ENCODE results near the gene RAB28.

The RAB28 gene

GRCh38 chr4:13454786-13455185, 29.4 kb downstream of the RAB28 start:
- DNase-seq (ENCODE audit: low read depth), result no peak
- TF ChIP-seq CTCF (IDR thresholded peaks at IDR 0.05; ENCODE audit: low read length, missing control alignments), result no peak
- no peak overlapping the region for H3K4me3 ChIP-seq (replicated peaks; ENCODE audit: low read depth, low read length)

GRCh38 chr4:13452927-13453579, 31.1 kb downstream of the RAB28 start:
- DNase-seq (ENCODE audit: low read depth), result no peak
- H3K4me3 ChIP-seq (replicated peaks; ENCODE audit: low read depth, low read length), result no peak overlapping the region

GRCh38 chr4:13449590-13449989, 34.5 kb downstream of the RAB28 start:
- no peak overlapping the region for H3K4me3 ChIP-seq (replicated peaks; ENCODE audit: low read depth, low read length)
- DNase-seq (ENCODE audit: low read depth), result no peak
- TF ChIP-seq CTCF (IDR thresholded peaks at IDR 0.05; ENCODE audit: low read length, missing control alignments), result no peak

More at GRCh38 chr4:13452927-13453579, 31.1 kb downstream of the RAB28 start:
- TF ChIP-seq CTCF (IDR thresholded peaks at IDR 0.05; ENCODE audit: low read length, missing control alignments), result no peak

- H3K4me3 ChIP-seq (replicated peaks; ENCODE audit: low read depth, low read length), result no peak overlapping the region
- no peak for DNase-seq (ENCODE audit: low read depth)
- TF ChIP-seq CTCF (IDR thresholded peaks at IDR 0.05; ENCODE audit: low read length, missing control alignments), result no peak
Measured at GRCh38 chr4:13445841-13446790, 38.0 kb downstream of the RAB28 start.

DNA sequence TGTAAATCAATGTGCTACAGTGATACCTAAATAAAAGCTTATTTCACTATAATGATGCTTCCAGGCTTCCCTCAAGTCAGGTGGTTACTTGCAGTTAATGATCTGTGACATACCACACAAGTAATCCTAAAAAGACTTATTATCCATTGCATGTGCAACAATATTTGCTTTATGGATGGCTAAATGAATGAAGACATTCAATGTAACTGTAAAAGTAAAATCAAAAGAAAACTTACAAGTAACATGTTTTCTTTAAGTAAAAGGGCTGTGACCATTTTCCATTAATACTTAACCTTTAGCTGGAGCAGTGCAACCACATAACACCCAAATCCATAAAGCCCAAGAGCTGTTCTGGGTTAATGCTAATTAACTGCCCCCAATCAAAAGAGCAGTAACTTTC, 42.6 kb downstream of the RAB28 start:
- no peak for TF ChIP-seq CTCF (IDR thresholded peaks at IDR 0.05; ENCODE audit: low read length, missing control alignments)
- no peak for DNase-seq (ENCODE audit: low read depth)
- H3K4me3 ChIP-seq (replicated peaks; ENCODE audit: low read depth, low read length), result no peak overlapping the region

- H3K4me3 ChIP-seq (replicated peaks; ENCODE audit: low read depth, low read length), result no peak overlapping the region
- no peak for TF ChIP-seq CTCF (IDR thresholded peaks at IDR 0.05; ENCODE audit: low read length, missing control alignments)
- no peak for DNase-seq (ENCODE audit: low read depth)
Measured at GRCh38 chr4:13436962-13437361, 47.2 kb downstream of the RAB28 start.
